IMR-90 (cell line): ENCODE data around the gene OBI1. TPM values are rescaled to one million over a fixed set of nuclear protein-coding genes. Genes with fewer than 3 reads are reported as not detected.

ENCODE experiments used
- ATAC-seq: fragments of 200-7000 bp; cut with Tn5 transposase; 2 replicates; pipeline ENCODE4 v1.9.1; 2020; ENCODE audit warnings: low read depth, mild to moderate bottlenecking, moderate library complexity
- BruUV-seq: library from RNA; stranded (reverse); fragments of 400-500 nt; replicated peaks from 2 replicates; lab custom pipeline; 2021; lab: Mats Ljungman, UMichigan
- CTCF ChIA-PET: fragments of 300-600 bp; formaldehyde crosslinking; extraction: SDS; loops from one replicate; lab custom pipeline; 2021; ENCODE audit warnings: antibody characterized with exemption; lab: Yijun Ruan, JAX
- POLR2A ChIA-PET: fragments of 300-600 bp; sonication (Branson Sonifier 250); formaldehyde crosslinking; loops from one replicate; lab custom pipeline; 2022; ENCODE audit warnings: antibody characterized with exemption; ENCODE audit not compliant: unreplicated experiment; lab: Charles Lee
- DNase-seq: peaks from one replicate; pipeline ENCODE4 v3.0.0; 2013
- H2AFZ ChIP-seq: replicated peaks from 2 replicates; pipeline ENCODE3; 2013; ENCODE audit warnings: low read length, mild to moderate bottlenecking; ENCODE audit not compliant: poor library complexity
- H2AK5ac ChIP-seq: 2 replicates; pipeline ENCODE4 v1.6.1; 2013; ENCODE audit warnings: low read depth, low read length, inconsistent platforms
- H2AK9ac ChIP-seq: replicated peaks from 2 replicates; pipeline ENCODE3; 2013; ENCODE audit warnings: mild to moderate bottlenecking, low read depth, low read length, moderate library complexity; ENCODE audit not compliant: poor library complexity
- H2BK120ac ChIP-seq: 2 replicates; pipeline ENCODE4 v1.6.1; 2013; ENCODE audit warnings: low read depth, low read length, inconsistent platforms
- H2BK15ac ChIP-seq: 3 replicates; pipeline ENCODE4 v1.6.1; 2013; ENCODE audit warnings: low read depth, low read length, inconsistent platforms
- H2BK20ac ChIP-seq: 2 replicates; pipeline ENCODE4 v1.6.1; 2013; ENCODE audit warnings: low read depth, mild to moderate bottlenecking, inconsistent platforms, low read length, moderate library complexity
- H2BK5ac ChIP-seq: 2 replicates; pipeline ENCODE4 v1.6.1; 2013; ENCODE audit warnings: mild to moderate bottlenecking, low read depth, low read length, inconsistent platforms; ENCODE audit not compliant: poor library complexity, severe bottlenecking
- H3K14ac ChIP-seq: replicated peaks from 2 replicates; pipeline ENCODE4 v1.6.1; 2013; ENCODE audit warnings: low read depth, low read length, inconsistent platforms
- H3K18ac ChIP-seq: 2 replicates; pipeline ENCODE4 v1.6.1; 2013; ENCODE audit warnings: low read depth, low read length, control low read depth
- H3K23ac ChIP-seq: 2 replicates; pipeline ENCODE4 v1.6.1; 2013; ENCODE audit warnings: low read depth, low read length, inconsistent platforms
- H3K27ac ChIP-seq: 2 replicates; pipeline ENCODE4 v1.5.1; 2013; ENCODE audit warnings: mild to moderate bottlenecking, control low read depth, low read length; ENCODE audit not compliant: insufficient read depth
- H3K27me3 ChIP-seq: 2 replicates; pipeline ENCODE4 v1.6.1; 2013; ENCODE audit warnings: low read length; ENCODE audit not compliant: control insufficient read depth, insufficient read depth
- H3K36me3 ChIP-seq: 2 replicates; pipeline ENCODE4 v1.6.1; 2013; ENCODE audit warnings: low read length, mixed read lengths; ENCODE audit not compliant: control insufficient read depth, insufficient read depth
- H3K4ac ChIP-seq: 2 replicates; pipeline ENCODE4 v1.6.1; 2013; ENCODE audit warnings: low read depth, low read length, inconsistent platforms
- H3K4me1 ChIP-seq: 2 replicates; pipeline ENCODE4 v1.6.1; 2013; ENCODE audit warnings: low read length, mixed read lengths; ENCODE audit not compliant: control insufficient read depth, insufficient read depth
- H3K4me2 ChIP-seq: 2 replicates; pipeline ENCODE4 v1.6.1; 2013; ENCODE audit warnings: low read depth, mild to moderate bottlenecking, control low read depth, low read length, moderate library complexity
- H3K4me3 ChIP-seq: 2 replicates; pipeline ENCODE4 v1.5.1; 2013; ENCODE audit warnings: low read depth, mild to moderate bottlenecking, control low read depth, low read length, moderate library complexity; ENCODE audit not compliant: insufficient read depth
- H3K56ac ChIP-seq: 2 replicates; pipeline ENCODE4 v1.6.1; 2013; ENCODE audit warnings: low read length, inconsistent platforms; ENCODE audit not compliant: insufficient read depth; ENCODE audit errors: extremely low read depth
- H3K79me1 ChIP-seq, 2 experiments: 2 replicates each; pipeline ENCODE4 v1.6.1; 2013; ENCODE audit warnings: low read length in 2 of 2, inconsistent platforms in 1 of 2, low read depth in 1 of 2
- H3K9ac ChIP-seq: 2 replicates; pipeline ENCODE4 v1.6.1; 2013; ENCODE audit warnings: low read depth, low read length, control low read depth
- H3K9me1 ChIP-seq: 2 replicates; pipeline ENCODE4 v1.6.1; 2013; ENCODE audit warnings: low read length, inconsistent platforms; ENCODE audit not compliant: insufficient read depth
- H3K9me3 ChIP-seq: 2 replicates; pipeline ENCODE4 v1.6.1; 2013; ENCODE audit warnings: low read length; ENCODE audit not compliant: control insufficient read depth, insufficient read depth
- H4K20me1 ChIP-seq: 2 replicates; pipeline ENCODE4 v1.6.1; 2013; ENCODE audit warnings: low read length, inconsistent platforms; ENCODE audit not compliant: insufficient read depth
- H4K5ac ChIP-seq: 2 replicates; pipeline ENCODE4 v1.6.1; 2013; ENCODE audit warnings: mild to moderate bottlenecking, low read depth, low read length, control low read depth
- H4K8ac ChIP-seq, 2 experiments: 2 replicates each; pipeline ENCODE4 v1.6.1; 2013; ENCODE audit warnings: low read depth in 2 of 2, low read length in 2 of 2, control low read depth in 1 of 2, inconsistent platforms in 1 of 2
- H4K91ac ChIP-seq: 2 replicates; pipeline ENCODE4 v1.6.1; 2013; ENCODE audit warnings: low read depth, low read length, inconsistent platforms; ENCODE audit not compliant: insufficient read depth
- BHLHE40 ChIP-seq: fragments of 150-350 bp; IDR thresholded peaks from 2 replicates; pipeline ENCODE4 v1.6.1; 2016; ENCODE audit warnings: mild to moderate bottlenecking, low read depth, low read length
- CEBPB ChIP-seq: IDR thresholded peaks from 2 replicates; pipeline ENCODE4 v1.6.1; 2012; ENCODE audit warnings: low read depth, low read length, improper control_type of control experiment
- CHD1 ChIP-seq: IDR thresholded peaks from 2 replicates; pipeline ENCODE4 v1.6.1; 2012; ENCODE audit warnings: low read depth, low read length, improper control_type of control experiment
- CTCF ChIP-seq: conservative IDR thresholded peaks from 2 replicates; pipeline ENCODE4 v1.5.1; 2012; ENCODE audit warnings: mild to moderate bottlenecking, low read depth, low read length, improper control_type of control experiment
- ELK1 ChIP-seq: fragments of 150-350 bp; IDR thresholded peaks from 2 replicates; pipeline ENCODE4 v1.6.1; 2016; ENCODE audit warnings: low read depth, mild to moderate bottlenecking, low read length, moderate library complexity, borderline replicate concordance
- FOS ChIP-seq: fragments of 150-350 bp; IDR thresholded peaks from 2 replicates; pipeline ENCODE4 v1.6.1; 2016; ENCODE audit warnings: low read depth, low read length
- MAFK ChIP-seq: IDR thresholded peaks from 2 replicates; pipeline ENCODE4 v1.6.1; 2012; ENCODE audit warnings: low read depth, low read length, improper control_type of control experiment
- MAZ ChIP-seq: IDR thresholded peaks from 2 replicates; pipeline ENCODE4 v1.6.1; 2012; ENCODE audit warnings: low read depth, mild to moderate bottlenecking, low read length, improper control_type of control experiment, moderate library complexity, borderline replicate concordance
- MXI1 ChIP-seq: IDR thresholded peaks from 2 replicates; pipeline ENCODE4 v1.6.1; 2012; ENCODE audit warnings: low read depth, mild to moderate bottlenecking, low read length, moderate library complexity, borderline replicate concordance
- NFE2L2 ChIP-seq: fragments of 150-350 bp; IDR thresholded peaks from 2 replicates; pipeline ENCODE4 v1.6.1; 2016; ENCODE audit warnings: low read depth, mild to moderate bottlenecking, low read length
- POLR2A ChIP-seq: IDR thresholded peaks from 2 replicates; pipeline ENCODE4 v1.6.1; 2012; ENCODE audit warnings: mild to moderate bottlenecking, low read depth, low read length
- RAD21 ChIP-seq: IDR thresholded peaks from 2 replicates; pipeline ENCODE4 v1.6.1; 2012; ENCODE audit warnings: low read length, improper control_type of control experiment
- RCOR1 ChIP-seq: IDR thresholded peaks from 2 replicates; pipeline ENCODE4 v1.6.1; 2012; ENCODE audit warnings: mild to moderate bottlenecking, low read length, improper control_type of control experiment; ENCODE audit not compliant: insufficient replicate concordance
- RFX5 ChIP-seq: IDR thresholded peaks from 2 replicates; pipeline ENCODE4 v1.8.0; 2012; ENCODE audit warnings: low read depth, mild to moderate bottlenecking, low read length, moderate library complexity
- SMC3 ChIP-seq: fragments of 150-350 bp; IDR thresholded peaks from 2 replicates; pipeline ENCODE4 v1.6.1; 2016; ENCODE audit warnings: low read depth, mild to moderate bottlenecking, antibody characterized with exemption, low read length, moderate library complexity
- USF2 ChIP-seq: fragments of 150-350 bp; IDR thresholded peaks from 2 replicates; pipeline ENCODE4 v1.6.1; 2017; ENCODE audit warnings: mild to moderate bottlenecking, antibody characterized with exemption, low read length, low read depth
- WGBS, 2 experiments: methylation state at CpG; one replicate each; pipeline versions ENCODE4 v1.1.5 to v1.1.7; 2013; ENCODE audit warnings: missing lambda C conversion rate in 2 of 2; ENCODE audit not compliant: insufficient read length in 1 of 2; ENCODE audit errors: extremely low coverage in 2 of 2; 5-methylcytosine and 5-hydroxymethylcytosine counted together
- dilution Hi-C: fragments of 300-500 bp; cut with HindIII; formaldehyde crosslinking; loops from one replicate; pipeline ENCODE4 v1.14.3; 2018; ENCODE audit warnings: low sequenced_read_pairs; ENCODE audit not compliant: unreplicated experiment
- in situ Hi-C: fragments of 300-500 bp; cut with MboI; formaldehyde crosslinking; loops from 3 replicates; pipeline ENCODE4 v1.14.3; 2019; ENCODE audit warnings: low sequenced_read_pairs, inconsistent platforms, mixed read lengths
- intact Hi-C: fragments of 100-400 bp; cut with micrococcal nuclease; formaldehyde crosslinking; loops from 2 replicates; pipeline ENCODE4 v1.10.0; 2022
- polyA plus RNA-seq, 3 experiments: library from polyadenylated mRNA; depleted of rRNA; stranded (reverse); fragments of >200 nt; gene quantifications; 2 replicates each; pipeline ENCODE4 v1.2.3, GENCODE V29; 2012; ENCODE audit warnings: low replicate concordance in 1 of 3
- total RNA-seq: library from RNA; depleted of rRNA; stranded (reverse); fragments of >200 nt; gene quantifications from 2 replicates; pipeline ENCODE4 v1.2.3, GENCODE V29; 2012

The OBI1 gene
- total and polyA plus RNA-seq, 2 of the 4 experiments (the other 2 are of a cell fraction), result 4.4 to 11.8 TPM

- POLR2A ChIA-PET, result no interaction called here
- intact Hi-C loops, result no loop called here
These were observed 58.6 kb downstream of the OBI1 start for GRCh38 chr13:78600280-78600883.

More at GRCh38 chr13:78600280-78600883, 58.6 kb downstream of the OBI1 start:
- no peak overlapping the region for H4K5ac ChIP-seq
- peaks cover 3% of the 10 kb centered on the region; the same call in 1 of the 2 replicates for H4K20me1 ChIP-seq
- no peak for DNase-seq
- no peak overlapping the region for H3K56ac ChIP-seq
- no peak overlapping the region for H3K9ac ChIP-seq
- H3K18ac ChIP-seq, result no peak overlapping the region
- H2BK5ac ChIP-seq, result no peak overlapping the region
- no CpG with 5 or more reads among the region's 13 CpGs for WGBS, 2 experiments
- no peaks in the 10 kb centered on the region for H3K36me3 ChIP-seq
- no peaks in the 10 kb centered on the region for H3K9me1 ChIP-seq
- no peak overlapping the region for H2AK5ac ChIP-seq
- no peak overlapping the region for H3K4me3 ChIP-seq
- H3K27ac ChIP-seq, result no peak overlapping the region
- no peak overlapping the region for H2AK9ac ChIP-seq
- H3K4me1 ChIP-seq, result no peaks in the 10 kb centered on the region; the same call in 1 of the 2 replicates
- no peak overlapping the region for H4K91ac ChIP-seq
- dilution Hi-C loops, result no loop called here
- H3K14ac ChIP-seq, result no peak overlapping the region
- TF ChIP-seq ELK1 (no peak), CHD1 (no peak), CTCF (no peak), POLR2A (no peak), RFX5 (no peak), SMC3 (no peak), CEBPB (no peak), BHLHE40 (no peak), MAFK (no peak), RCOR1 (no peak), MXI1 (no peak), USF2 (no peak), MAZ (no peak), NFE2L2 (no peak), RAD21 (no peak), FOS (no peak)
- H3K9me3 ChIP-seq, result peaks cover 9% of the 10 kb centered on the region; the same call in 1 of the 2 replicates
- H2BK20ac ChIP-seq, result no peak overlapping the region
- no TSS peak for BruUV-seq
- H3K23ac ChIP-seq, result no peak overlapping the region
- H3K4ac ChIP-seq, result no peak overlapping the region
- in situ Hi-C loops, result no loop called here
- CTCF ChIA-PET, result interaction anchor here (0.5 kb wide), 1 partner anchor 972 kb away, joined by 3 read pairs; no protein-coding TSS in a partner anchor
- no peak overlapping the region for H3K4me2 ChIP-seq
- H3K79me1 ChIP-seq, result no peaks in the 10 kb centered on the region
- no peak overlapping the region for H2BK15ac ChIP-seq
- H2AFZ ChIP-seq, result no peak overlapping the region
- H2BK120ac ChIP-seq, result no peak overlapping the region
- ATAC-seq, result no peak
- peaks cover 87% of the 10 kb centered on the region for H3K27me3 ChIP-seq
- no peak overlapping the region for H4K8ac ChIP-seq
